ENCODE measurements around the gene C4B. TPM values are rescaled to one million over a fixed set of nuclear protein-coding genes. Genes with fewer than 3 reads are reported as not detected.

C4B gene
- total and polyA plus RNA-seq, 9 of the 15 experiments (the other 6 are each of a cell fraction or from before 2014, with no cell fraction given): 0.32 to 8.8 (median 5.4) TPM

DNA sequence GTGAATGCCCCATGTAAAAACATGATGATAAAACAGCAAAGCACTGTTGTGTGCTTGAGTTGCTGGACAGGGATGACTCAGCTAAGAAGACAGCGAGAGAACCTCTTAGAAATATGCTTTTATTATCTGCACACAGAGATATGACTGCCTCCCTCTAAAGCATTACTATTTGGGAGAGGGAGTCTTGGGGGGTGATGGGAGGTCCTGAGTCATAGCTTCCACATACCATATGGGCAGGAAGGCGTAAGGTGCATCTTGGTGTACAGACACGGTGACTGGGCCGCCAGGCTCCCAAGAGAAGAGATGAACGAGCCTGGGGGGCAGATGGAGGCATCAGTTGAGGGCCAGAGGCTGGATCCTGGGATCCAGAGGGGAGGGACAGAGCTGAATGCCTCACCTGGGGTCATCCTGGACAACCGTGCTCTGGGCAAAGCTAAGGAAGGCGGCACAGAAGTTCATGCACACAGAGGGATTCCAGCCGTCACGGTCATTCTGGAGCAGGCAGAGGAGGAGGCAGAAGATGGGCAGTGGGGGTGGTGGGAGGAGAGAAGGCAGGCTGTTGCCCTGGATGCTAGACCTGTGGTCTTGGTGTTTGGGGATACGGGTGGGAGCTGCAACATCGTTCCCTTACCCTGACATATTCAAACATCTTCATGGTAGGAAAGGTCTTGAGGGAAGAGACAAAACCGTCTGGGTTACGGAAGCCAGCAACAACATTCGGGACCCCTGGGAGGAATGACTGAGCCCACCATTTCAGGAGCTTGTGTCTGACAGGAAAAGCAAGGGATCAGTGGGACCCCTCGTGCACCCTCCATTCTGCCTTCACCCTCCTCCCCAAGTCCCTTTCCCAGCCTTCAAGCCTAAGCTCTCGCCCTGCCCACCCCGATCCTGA is 44.6 kb upstream of the C4B start (continued):
- TF ChIP-seq, protein P1, sequence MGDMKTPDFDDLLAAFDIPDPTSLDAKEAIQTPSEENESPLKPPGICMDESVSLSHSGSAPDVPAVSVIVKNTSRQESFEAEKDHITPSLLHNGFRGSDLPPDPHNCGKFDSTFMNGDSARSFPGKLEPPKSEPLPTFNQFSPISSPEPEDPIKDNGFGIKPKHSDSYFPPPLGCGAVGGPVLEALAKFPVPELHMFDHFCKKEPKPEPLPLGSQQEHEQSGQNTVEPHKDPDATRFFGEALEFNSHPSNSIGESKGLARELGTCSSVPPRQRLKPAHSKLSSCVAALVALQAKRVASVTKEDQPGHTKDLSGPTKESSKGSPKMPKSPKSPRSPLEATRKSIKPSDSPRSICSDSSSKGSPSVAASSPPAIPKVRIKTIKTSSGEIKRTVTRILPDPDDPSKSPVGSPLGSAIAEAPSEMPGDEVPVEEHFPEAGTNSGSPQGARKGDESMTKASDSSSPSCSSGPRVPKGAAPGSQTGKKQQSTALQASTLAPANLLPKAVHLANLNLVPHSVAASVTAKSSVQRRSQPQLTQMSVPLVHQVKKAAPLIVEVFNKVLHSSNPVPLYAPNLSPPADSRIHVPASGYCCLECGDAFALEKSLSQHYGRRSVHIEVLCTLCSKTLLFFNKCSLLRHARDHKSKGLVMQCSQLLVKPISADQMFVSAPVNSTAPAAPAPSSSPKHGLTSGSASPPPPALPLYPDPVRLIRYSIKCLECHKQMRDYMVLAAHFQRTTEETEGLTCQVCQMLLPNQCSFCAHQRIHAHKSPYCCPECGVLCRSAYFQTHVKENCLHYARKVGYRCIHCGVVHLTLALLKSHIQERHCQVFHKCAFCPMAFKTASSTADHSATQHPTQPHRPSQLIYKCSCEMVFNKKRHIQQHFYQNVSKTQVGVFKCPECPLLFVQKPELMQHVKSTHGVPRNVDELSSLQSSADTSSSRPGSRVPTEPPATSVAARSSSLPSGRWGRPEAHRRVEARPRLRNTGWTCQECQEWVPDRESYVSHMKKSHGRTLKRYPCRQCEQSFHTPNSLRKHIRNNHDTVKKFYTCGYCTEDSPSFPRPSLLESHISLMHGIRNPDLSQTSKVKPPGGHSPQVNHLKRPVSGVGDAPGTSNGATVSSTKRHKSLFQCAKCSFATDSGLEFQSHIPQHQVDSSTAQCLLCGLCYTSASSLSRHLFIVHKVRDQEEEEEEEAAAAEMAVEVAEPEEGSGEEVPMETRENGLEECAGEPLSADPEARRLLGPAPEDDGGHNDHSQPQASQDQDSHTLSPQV (IDR thresholded peaks at IDR 0.05): peak; percentile 90
- TF ChIP-seq, protein P2, sequence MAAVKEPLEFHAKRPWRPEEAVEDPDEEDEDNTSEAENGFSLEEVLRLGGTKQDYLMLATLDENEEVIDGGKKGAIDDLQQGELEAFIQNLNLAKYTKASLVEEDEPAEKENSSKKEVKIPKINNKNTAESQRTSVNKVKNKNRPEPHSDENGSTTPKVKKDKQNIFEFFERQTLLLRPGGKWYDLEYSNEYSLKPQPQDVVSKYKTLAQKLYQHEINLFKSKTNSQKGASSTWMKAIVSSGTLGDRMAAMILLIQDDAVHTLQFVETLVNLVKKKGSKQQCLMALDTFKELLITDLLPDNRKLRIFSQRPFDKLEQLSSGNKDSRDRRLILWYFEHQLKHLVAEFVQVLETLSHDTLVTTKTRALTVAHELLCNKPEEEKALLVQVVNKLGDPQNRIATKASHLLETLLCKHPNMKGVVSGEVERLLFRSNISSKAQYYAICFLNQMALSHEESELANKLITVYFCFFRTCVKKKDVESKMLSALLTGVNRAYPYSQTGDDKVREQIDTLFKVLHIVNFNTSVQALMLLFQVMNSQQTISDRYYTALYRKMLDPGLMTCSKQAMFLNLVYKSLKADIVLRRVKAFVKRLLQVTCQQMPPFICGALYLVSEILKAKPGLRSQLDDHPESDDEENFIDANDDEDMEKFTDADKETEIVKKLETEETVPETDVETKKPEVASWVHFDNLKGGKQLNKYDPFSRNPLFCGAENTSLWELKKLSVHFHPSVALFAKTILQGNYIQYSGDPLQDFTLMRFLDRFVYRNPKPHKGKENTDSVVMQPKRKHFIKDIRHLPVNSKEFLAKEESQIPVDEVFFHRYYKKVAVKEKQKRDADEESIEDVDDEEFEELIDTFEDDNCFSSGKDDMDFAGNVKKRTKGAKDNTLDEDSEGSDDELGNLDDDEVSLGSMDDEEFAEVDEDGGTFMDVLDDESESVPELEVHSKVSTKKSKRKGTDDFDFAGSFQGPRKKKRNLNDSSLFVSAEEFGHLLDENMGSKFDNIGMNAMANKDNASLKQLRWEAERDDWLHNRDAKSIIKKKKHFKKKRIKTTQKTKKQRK (IDR thresholded peaks at IDR 0.05; ENCODE audit: borderline replicate concordance, low read depth, low read length): no peak
- TF ChIP-seq ZC3H8 (IDR thresholded peaks at IDR 0.05) (no peak), PPARD (CRISPR knock-in tag; IDR thresholded peaks at IDR 0.05) (no peak), RAD21 (CRISPR knock-in tag; conservative IDR thresholded peaks at IDR 0.05 in 1 of 2, IDR thresholded peaks at IDR 0.05 in 1 of 2) (no peak), MTF1 (CRISPR knock-in tag; IDR thresholded peaks at IDR 0.05; ENCODE audit: borderline replicate concordance) (no peak), SNRNP70 (optimal IDR thresholded peaks at IDR 0.05; ENCODE audit: low read depth, low read length) (peak; percentile 35), CC2D1A (IDR thresholded peaks at IDR 0.05) (no peak; the same call in 1 of the 2 replicates), HMG20A (CRISPR knock-in tag; conservative IDR thresholded peaks at IDR 0.05) (no peak), ZNF77 (CRISPR knock-in tag; IDR thresholded peaks at IDR 0.05) (no peak), ZSCAN29 (IDR thresholded peaks at IDR 0.05) (no peak), HDAC1 (IDR thresholded peaks at IDR 0.05) (peak in 1 of 2 experiments; percentile 43; a peak in 1 of 4 replicates), TEAD2 (tag; IDR thresholded peaks at IDR 0.05) (no peak), ZNF444 (CRISPR knock-in tag; IDR thresholded peaks at IDR 0.05) (no peak)
- TF ChIP-seq, protein P3, sequence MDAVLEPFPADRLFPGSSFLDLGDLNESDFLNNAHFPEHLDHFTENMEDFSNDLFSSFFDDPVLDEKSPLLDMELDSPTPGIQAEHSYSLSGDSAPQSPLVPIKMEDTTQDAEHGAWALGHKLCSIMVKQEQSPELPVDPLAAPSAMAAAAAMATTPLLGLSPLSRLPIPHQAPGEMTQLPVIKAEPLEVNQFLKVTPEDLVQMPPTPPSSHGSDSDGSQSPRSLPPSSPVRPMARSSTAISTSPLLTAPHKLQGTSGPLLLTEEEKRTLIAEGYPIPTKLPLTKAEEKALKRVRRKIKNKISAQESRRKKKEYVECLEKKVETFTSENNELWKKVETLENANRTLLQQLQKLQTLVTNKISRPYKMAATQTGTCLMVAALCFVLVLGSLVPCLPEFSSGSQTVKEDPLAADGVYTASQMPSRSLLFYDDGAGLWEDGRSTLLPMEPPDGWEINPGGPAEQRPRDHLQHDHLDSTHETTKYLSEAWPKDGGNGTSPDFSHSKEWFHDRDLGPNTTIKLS (IDR thresholded peaks at IDR 0.05; ENCODE audit: borderline replicate concordance, low read depth): no peak; the same call in 1 of the 2 replicates

Measured in K562 (cell line).